HepG2 (cell line): Measurements from ENCODE around the gene HEPACAM2. TPM values are rescaled to one million over a fixed set of nuclear protein-coding genes. Genes with fewer than 3 reads are reported as not detected.
A peak's percentile ranks its signal among the peaks of the same experiment; 100 is the strongest.

ENCODE experiments used
- ATAC-seq: fragments of 200-7000 bp; cut with Tn5 transposase; 3 replicates; pipeline ENCODE4 v1.9.1; 2020; ENCODE audit warnings: mild to moderate bottlenecking, moderate library complexity
- BruUV-seq: library from RNA; stranded (reverse); fragments of 400-500 nt; replicated peaks from 2 replicates; lab custom pipeline; 2021; lab: Mats Ljungman, UMichigan
- CTCF ChIA-PET: fragments of 300-600 bp; formaldehyde crosslinking; extraction: SDS; loops from one replicate; lab custom pipeline; 2021; ENCODE audit warnings: low total read pairs, inconsistent platforms, low intra/inter-chr PET ratio; lab: Yijun Ruan, JAX
- POLR2A ChIA-PET: fragments of 350-600 bp; sonication (Branson Sonifier 250); formaldehyde crosslinking; loops from one replicate; lab custom pipeline; 2020; ENCODE audit warnings: antibody characterized with exemption, inconsistent platforms; lab: Yijun Ruan, JAX
- DNase-seq: peaks from one replicate; pipeline ENCODE4 v3.0.0-alpha.2; 2015; ENCODE audit warnings: low spot score
- FAIRE-seq: peaks from 3 replicates; lab custom pipeline; 2011; peaks lifted over from hg19 to GRCh38; lab: Jason Lieb, UNC
- H2AFZ ChIP-seq: one replicate; pipeline ENCODE4 v1.6.1; 2011; ENCODE audit warnings: low read length, inconsistent platforms
- H3K27ac ChIP-seq: fragments of 300-600 bp; 3 replicates; pipeline ENCODE4 v1.8.0; 2011; ENCODE audit warnings: mixed run types, mild to moderate bottlenecking, mixed read lengths, low read length, inconsistent platforms; ENCODE audit not compliant: insufficient read depth; ENCODE audit errors: extremely low read length
- H3K27me3 ChIP-seq, 2 experiments: fragments of 200-600 bp in 1 of 2; 2 replicates in 1 of 2; 3 replicates in 1 of 2; pipeline versions ENCODE4 v1.6.0 to v1.8.0; 2011; ENCODE audit warnings: low read length in 2 of 2, mild to moderate bottlenecking in 2 of 2, moderate library complexity in 2 of 2, inconsistent platforms in 1 of 2; ENCODE audit not compliant: insufficient read depth in 2 of 2, control insufficient read depth in 1 of 2
- H3K36me3 ChIP-seq, 2 experiments: fragments of 200-600 bp in 1 of 2; replicated peaks in 1 of 2; 2 replicates in 1 of 2; 3 replicates in 1 of 2; pipeline versions ENCODE4 v1.5.1 to v1.8.0; 2011; ENCODE audit warnings: low read length in 2 of 2, inconsistent platforms in 1 of 2; ENCODE audit not compliant: insufficient read depth in 2 of 2, control insufficient read depth in 1 of 2
- H3K4me1 ChIP-seq: 2 replicates; pipeline ENCODE4 v1.5.1; 2012; ENCODE audit warnings: low read length, inconsistent platforms; ENCODE audit not compliant: insufficient read depth
- H3K4me2 ChIP-seq: 2 replicates; pipeline ENCODE4 v1.6.0; 2011; ENCODE audit warnings: low read depth, low read length, inconsistent platforms
- H3K4me3 ChIP-seq, 3 experiments: fragments of 200-600 bp in 1 of 3; sonication (generic), shearing (Covaris generic) in 1 of 3; replicated peaks in 1 of 3; 2 replicates each; pipeline ENCODE4 v1.5.1; 2011 to 2016; ENCODE audit warnings: low read length in 3 of 3, inconsistent platforms in 2 of 3, low read depth in 2 of 3, mild to moderate bottlenecking in 2 of 3, control low read depth in 1 of 3, mixed read lengths in 1 of 3; ENCODE audit not compliant: insufficient read depth in 1 of 3
- H3K79me2 ChIP-seq: one replicate; pipeline ENCODE4 v1.6.1; 2011; ENCODE audit warnings: low read length, inconsistent platforms; ENCODE audit not compliant: insufficient read depth
- H3K9ac ChIP-seq: 2 replicates; pipeline ENCODE4 v1.6.0; 2011; ENCODE audit warnings: mild to moderate bottlenecking, low read depth, low read length, inconsistent platforms; ENCODE audit not compliant: insufficient read depth
- H3K9me3 ChIP-seq: 2 replicates; pipeline ENCODE4 v1.5.1; 2012; ENCODE audit warnings: mild to moderate bottlenecking, low read length
- H4K20me1 ChIP-seq: 2 replicates; pipeline ENCODE4 v1.6.0; 2011; ENCODE audit warnings: inconsistent platforms, mild to moderate bottlenecking, low read length, moderate library complexity; ENCODE audit not compliant: insufficient read depth
- MAFF ChIP-seq: IDR thresholded peaks from 2 replicates; pipeline ENCODE4 v1.6.1; 2011; ENCODE audit warnings: low read depth, low read length, improper control_type of control experiment
- MAFK ChIP-seq, 2 experiments: IDR thresholded peaks in 1 of 2; conservative IDR thresholded peaks in 1 of 2; 2 replicates each; pipeline ENCODE4 v1.6.1; 2011; ENCODE audit warnings: improper control_type of control experiment in 2 of 2, low read length in 2 of 2
- NONO ChIP-seq, 2 experiments: fragments of 450-650 bp in 1 of 2; sonication (generic) in 1 of 2; formaldehyde crosslinking in 1 of 2; IDR thresholded peaks in 1 of 2; conservative IDR thresholded peaks in 1 of 2; 2 replicates each; pipeline versions ENCODE4 v1.6.1 to v1.8.0; 2017 to 2022; ENCODE audit warnings: mild to moderate bottlenecking in 1 of 2, missing genetic modification reagents in 1 of 2, moderate library complexity in 1 of 2
- ZNF225 ChIP-seq: sonication (generic); formaldehyde crosslinking; IDR thresholded peaks from 2 replicates; pipeline ENCODE4 v1.4.0; 2020; ENCODE audit warnings: mild to moderate bottlenecking, missing genetic modification reagents
- ZNF720 ChIP-seq: sonication (generic); formaldehyde crosslinking; IDR thresholded peaks from 2 replicates; pipeline ENCODE4 v1.4.0; 2020; ENCODE audit warnings: missing genetic modification reagents
- ZXDC ChIP-seq: sonication (generic); formaldehyde crosslinking; IDR thresholded peaks from 2 replicates; pipeline ENCODE4 v1.5.0; 2020; ENCODE audit warnings: mild to moderate bottlenecking, missing genetic modification reagents
- WGBS: methylation state at CpG from one replicate; pipeline ENCODE4 v1.1.6; 2017; ENCODE audit warnings: low lambda C conversion rate; 5-methylcytosine and 5-hydroxymethylcytosine counted together
- in situ Hi-C: cut with HindIII; loops from 2 replicates; pipeline ENCODE4 v1.10.0; 2017; ENCODE audit warnings: low pct_unique_long_range_greater_than_20kb; ENCODE audit not compliant: extremely low pct_ligation_motif_present
- intact Hi-C: fragments of 100-400 bp; cut with micrococcal nuclease; formaldehyde crosslinking; loops from one replicate; pipeline ENCODE4 v1.10.0; 2022; ENCODE audit not compliant: unreplicated experiment
- polyA plus RNA-seq, 8 experiments: library from polyadenylated mRNA; depleted of rRNA in 3 of 8; stranded (reverse) in 7 of 8; unstranded in 1 of 8; fragments of >200 nt; fragmentation: Illumina TruSeq in 4 of 8; extraction: Trizol in 4 of 8; gene quantifications; 2 replicates each; pipeline versions ENCODE4 v1.2.1 to v1.2.3, GENCODE V29; 2011 to 2016; ENCODE audit warnings: low read depth in 4 of 8, missing spikeins in 1 of 8, mixed read lengths in 1 of 8; ENCODE audit not compliant: insufficient read depth in 1 of 8
- total RNA-seq, 5 experiments: library from RNA; depleted of rRNA; stranded (reverse); fragments of >200 nt; fragmentation: Illumina TruSeq; extraction: Trizol; gene quantifications; 2 replicates each; pipeline ENCODE4 v1.2.3, GENCODE V29; 2016; ENCODE audit warnings: low read depth in 1 of 5
- TF ChIP-seq, protein P1 (sequence below): IDR thresholded peaks from 2 replicates; pipeline ENCODE4 v1.6.1; 2016; ENCODE audit warnings: low read depth, control low read depth
- TF ChIP-seq, protein P2 (sequence below): sonication (generic); formaldehyde crosslinking; IDR thresholded peaks from 2 replicates; pipeline ENCODE4 v1.9.0; 2021; ENCODE audit warnings: missing genetic modification reagents, borderline replicate concordance

HEPACAM2 gene
- total and polyA plus RNA-seq, 2 of the 13 experiments (the other 11 are each of a cell fraction or from before 2014, with no cell fraction given), result not detected

DNA sequence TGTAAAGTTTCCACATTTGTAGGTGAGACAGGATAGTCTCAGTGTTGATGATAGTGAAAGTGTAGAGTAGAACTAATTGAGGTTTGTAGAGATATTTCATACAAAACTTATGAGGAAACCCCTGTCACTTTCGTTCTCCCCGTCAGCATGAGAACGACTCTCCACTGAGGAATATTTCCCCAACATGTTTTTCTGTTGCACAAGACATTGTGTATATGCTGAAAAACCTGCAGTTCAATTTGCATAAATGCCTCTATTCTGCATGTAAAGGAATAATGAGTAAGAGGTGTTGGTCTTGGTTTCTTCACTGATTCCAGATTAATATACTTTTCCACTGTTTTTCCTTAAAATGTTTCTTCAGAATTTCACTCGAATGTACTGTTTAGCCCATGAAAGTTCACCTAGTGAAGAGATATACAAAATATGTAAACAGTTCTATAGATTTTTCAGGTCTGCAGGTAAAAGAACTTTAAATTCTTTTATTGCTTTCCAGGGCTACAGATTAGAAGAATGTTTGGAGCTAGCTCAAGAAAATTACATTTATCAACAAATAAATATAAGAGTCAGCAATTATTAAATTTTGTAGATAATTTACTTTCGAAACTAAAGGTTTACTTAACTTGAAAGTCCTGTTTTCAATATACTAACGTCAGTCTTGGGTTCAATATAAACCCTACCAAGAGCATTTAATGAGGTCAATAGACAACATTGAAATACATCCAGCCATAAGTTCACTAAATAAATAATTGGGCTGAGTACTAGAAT, 37.2 kb downstream of the HEPACAM2 start:
- Histone ChIP-seq H2AFZ (no peak overlapping the region), H3K27ac (no peak overlapping the region), H3K9me3 (no peaks in the 10 kb centered on the region)
- POLR2A ChIA-PET, result no interaction called here
- FAIRE-seq, result no peak
- 13% methylated on average over 6 of the region's 6 CpGs for WGBS
- TF ChIP-seq, protein P1, sequence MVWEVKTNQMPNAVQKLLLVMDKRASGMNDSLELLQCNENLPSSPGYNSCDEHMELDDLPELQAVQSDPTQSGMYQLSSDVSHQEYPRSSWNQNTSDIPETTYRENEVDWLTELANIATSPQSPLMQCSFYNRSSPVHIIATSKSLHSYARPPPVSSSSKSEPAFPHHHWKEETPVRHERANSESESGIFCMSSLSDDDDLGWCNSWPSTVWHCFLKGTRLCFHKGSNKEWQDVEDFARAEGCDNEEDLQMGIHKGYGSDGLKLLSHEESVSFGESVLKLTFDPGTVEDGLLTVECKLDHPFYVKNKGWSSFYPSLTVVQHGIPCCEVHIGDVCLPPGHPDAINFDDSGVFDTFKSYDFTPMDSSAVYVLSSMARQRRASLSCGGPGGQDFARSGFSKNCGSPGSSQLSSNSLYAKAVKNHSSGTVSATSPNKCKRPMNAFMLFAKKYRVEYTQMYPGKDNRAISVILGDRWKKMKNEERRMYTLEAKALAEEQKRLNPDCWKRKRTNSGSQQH (CRISPR knock-in tag), result no peak
- TF ChIP-seq, protein P2, sequence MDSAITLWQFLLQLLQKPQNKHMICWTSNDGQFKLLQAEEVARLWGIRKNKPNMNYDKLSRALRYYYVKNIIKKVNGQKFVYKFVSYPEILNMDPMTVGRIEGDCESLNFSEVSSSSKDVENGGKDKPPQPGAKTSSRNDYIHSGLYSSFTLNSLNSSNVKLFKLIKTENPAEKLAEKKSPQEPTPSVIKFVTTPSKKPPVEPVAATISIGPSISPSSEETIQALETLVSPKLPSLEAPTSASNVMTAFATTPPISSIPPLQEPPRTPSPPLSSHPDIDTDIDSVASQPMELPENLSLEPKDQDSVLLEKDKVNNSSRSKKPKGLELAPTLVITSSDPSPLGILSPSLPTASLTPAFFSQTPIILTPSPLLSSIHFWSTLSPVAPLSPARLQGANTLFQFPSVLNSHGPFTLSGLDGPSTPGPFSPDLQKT (CRISPR knock-in tag), result no peak
- TF ChIP-seq ZNF225 (CRISPR knock-in tag) (no peak), MAFK (conservative IDR thresholded peaks at IDR 0.05 in 1 of 2, IDR thresholded peaks at IDR 0.05 in 1 of 2; ENCODE audit: low read length in 2 of 2) (peak; percentile 48 to 74), NONO (IDR thresholded peaks at IDR 0.05) (no peak), NONO (CRISPR knock-in tag; conservative IDR thresholded peaks at IDR 0.05) (no peak), ZNF720 (CRISPR knock-in tag) (no peak), ZXDC (CRISPR knock-in tag) (no peak), MAFF (peak; percentile 69)
- TF ChIP-seq, all 625 proteins: peak for 2
- Histone ChIP-seq H3K4me1 (no peaks in the 10 kb centered on the region), H3K79me2 (no peaks in the 10 kb centered on the region), H3K27me3 (0 out of 5 replicates have a peak, but pooled peaks cover 0 to 4% of the 10 kb centered on the region in 2 experiments), H3K36me3 (no peaks in the 10 kb centered on the region), H3K9ac (no peak overlapping the region), H3K4me3 (no peak overlapping the region), H3K4me2 (no peak overlapping the region), H4K20me1 (no peaks in the 10 kb centered on the region)
- CTCF ChIA-PET, result no interaction called here
- in situ Hi-C loops, result no loop called here
- intact Hi-C loops, result no loop called here
- no peak for ATAC-seq
- BruUV-seq, result no TSS peak
- no peak for DNase-seq
